Renal pelvis (tissue), 4 donors: Measurements from ENCODE around the gene ZNF616. TPM values are rescaled to one million over a fixed set of nuclear protein-coding genes. Genes with fewer than 3 reads are reported as not detected.
"Not testable (repeated sequence)": the region's sequence is repeated elsewhere in the genome, so short reads cannot be mapped to it uniquely, and the experiment has no call there.

Experiments used
- DNase-seq: peaks from one replicate; pipeline ENCODE4 v3.0.0-alpha.2; 2013
- polyA plus RNA-seq, 3 donors: library from polyadenylated mRNA; unstranded; fragments of 120-200 nt; gene quantifications; one replicate each; pipeline ENCODE4 v1.2.1, GENCODE V29; 2013; ENCODE audit not compliant: insufficient read length in 3 of 3

The ZNF616 gene
- polyA plus RNA-seq, 3 donors: 18.0 to 19.9 (median 18.4) TPM

DNA sequence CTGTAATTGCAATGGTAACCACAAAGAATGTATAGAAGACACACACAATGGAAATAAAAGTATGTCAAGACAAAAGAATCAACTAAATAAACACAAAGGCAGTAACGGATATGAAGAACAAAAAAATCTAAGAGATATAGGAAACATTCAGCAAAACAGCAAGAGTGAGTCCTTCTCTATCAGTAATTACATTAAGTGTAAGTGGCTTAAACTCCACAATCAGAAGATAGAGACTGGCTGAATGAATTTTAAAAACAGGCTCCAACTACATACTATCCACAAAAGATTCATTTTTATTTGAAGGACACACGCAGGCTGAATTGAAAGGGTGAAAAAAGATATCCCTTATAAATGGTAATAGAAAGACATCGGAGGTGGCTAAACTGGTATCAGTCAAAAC is 19.5 kb downstream of the ZNF616 start:
- no peak for DNase-seq

DNA sequence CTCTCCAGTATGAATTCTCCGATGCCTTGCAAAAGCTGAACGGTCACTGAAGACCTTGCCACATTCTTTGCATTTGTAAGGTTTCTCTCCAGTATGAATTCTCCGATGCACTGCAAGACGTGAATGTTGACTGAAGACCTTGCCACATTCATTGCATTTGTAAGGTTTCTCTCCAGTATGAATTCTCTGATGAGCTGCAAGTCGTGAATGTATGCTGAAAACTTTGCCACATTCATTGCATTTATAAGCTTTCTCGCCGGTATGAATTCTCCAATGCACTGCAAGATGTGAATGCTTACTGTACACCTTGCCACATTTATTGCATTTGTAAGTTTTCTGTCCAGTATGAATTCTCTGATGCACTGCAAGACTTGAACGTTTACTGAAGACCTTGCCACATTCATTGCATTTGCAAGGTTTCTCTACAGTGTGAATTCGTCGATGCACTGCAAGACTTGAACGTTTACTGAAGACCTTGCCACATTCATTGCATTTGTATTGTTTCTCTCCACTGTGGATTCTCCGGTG is 24.1 kb downstream of the ZNF616 start:
- no peak for DNase-seq

DNA sequence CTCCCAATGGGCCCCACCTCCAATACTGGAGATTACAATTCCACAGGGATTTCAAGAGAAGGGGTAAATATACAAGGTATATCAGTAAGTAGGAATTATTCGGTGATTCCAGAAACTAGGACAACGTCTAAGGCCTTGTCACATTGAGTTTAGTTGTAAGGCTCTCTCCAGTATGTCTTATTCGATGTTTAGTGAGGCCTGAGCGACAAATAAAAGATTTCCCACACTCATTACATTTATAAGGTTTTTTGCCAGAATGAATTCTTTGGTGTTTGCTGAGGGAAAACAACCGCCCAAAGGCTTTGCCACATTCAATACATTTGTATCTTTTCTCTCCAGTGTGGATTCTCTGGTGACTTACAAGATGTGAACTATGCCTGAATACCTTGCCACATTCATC is 25.0 kb downstream of the ZNF616 start:
- DNase-seq: no peak

GRCh38 chr19:52112624-52113023 is 27.1 kb downstream of the ZNF616 start:
- no peak for DNase-seq

DNA sequence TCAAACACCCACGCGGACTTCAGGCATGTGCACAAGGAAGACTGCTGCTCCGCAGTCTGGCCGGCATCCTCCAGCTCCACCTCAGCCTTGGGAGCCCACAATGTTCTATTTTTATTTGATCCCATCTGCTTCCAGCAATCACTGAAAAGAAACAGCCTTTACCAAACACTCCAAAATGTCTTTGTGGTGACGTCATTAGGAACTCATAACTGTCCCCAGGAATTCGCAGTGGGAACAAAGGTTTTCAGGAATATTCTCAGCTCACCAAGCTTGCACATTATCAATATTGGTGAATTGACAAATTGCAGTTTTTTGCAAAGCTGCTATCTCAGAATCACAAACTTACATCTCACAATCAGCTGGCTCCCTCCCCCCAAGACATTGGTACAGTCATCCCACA is 29.0 kb downstream of the ZNF616 start:
- DNase-seq: no peak

- DNase-seq: no peak
These were observed 37.0 kb downstream of the ZNF616 start for GRCh38 chr19:52102782-52103181.

GRCh38 chr19:52101866-52102562 is 37.7 kb downstream of the ZNF616 start:
- no peak for DNase-seq

- no peak for DNase-seq
These were observed 40.1 kb downstream of the ZNF616 start for GRCh38 chr19:52099497-52100138.

- not testable (repeated sequence) for DNase-seq
These were observed 43.3 kb downstream of the ZNF616 start for GRCh38 chr19:52096416-52096815.

GRCh38 chr19:52095172-52096014 is 44.3 kb downstream of the ZNF616 start, which contains the start of gene ZNF841:
Gene ZNF841 (minus strand): TSS chr19:52095765. CDS start chr19:52084801, 10,964 bp downstream.
- peak; percentile 90 for DNase-seq

DNA sequence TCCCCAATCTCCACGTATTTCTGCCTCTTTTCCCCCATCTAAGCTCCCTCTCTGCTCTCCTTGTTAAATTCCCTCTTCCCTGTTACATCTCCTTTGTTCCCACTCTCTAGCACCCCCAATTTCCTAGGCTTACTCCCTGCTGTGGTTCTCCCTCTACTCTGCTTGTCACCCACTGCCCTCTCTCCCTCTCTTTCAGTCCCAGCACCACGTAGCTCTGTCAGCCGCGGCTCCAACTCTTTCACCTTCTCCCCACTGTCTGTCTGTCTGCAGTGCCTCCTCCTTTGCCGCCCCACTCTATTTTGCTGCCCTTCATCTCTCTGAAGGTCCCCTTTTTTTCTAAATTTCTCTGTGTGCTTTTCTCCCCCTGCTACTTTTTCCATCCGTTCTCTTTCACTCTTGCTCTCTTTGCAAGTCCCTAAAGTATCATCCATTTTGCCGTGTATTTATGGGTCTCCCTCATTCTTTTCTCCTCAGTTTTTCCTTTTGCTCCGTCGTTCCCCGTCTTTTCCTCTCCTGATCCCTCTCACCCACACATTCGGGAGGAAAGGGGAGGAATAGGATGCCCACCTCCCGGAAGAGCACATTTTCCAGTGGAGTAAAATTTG is 45.1 kb downstream of the ZNF616 start:
- no peak for DNase-seq

- DNase-seq: no peak
These were observed 53.3 kb downstream of the ZNF616 start for GRCh38 chr19:52086481-52086880.

- no peak for DNase-seq
These were observed 69.2 kb downstream of the ZNF616 start for GRCh38 chr19:52070496-52070895.

DNA sequence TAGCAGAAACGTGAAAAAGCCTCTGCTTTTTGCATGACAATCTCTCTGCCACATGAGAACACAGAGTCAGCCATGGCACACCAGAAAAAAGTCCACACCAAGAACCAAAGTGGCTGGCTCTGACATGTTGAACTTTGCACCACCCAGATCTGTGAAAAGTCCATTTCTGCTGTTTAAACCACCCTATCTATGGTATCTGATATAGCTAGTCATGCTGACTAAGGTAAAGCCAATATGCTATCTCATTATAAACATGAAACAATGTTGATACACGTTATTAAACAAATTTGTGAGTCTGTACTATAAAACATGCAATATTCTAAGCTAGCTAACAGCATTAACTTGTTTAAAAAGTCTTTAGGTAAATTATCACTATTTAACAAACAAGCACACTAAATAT is 70.1 kb downstream of the ZNF616 start:
- DNase-seq: no peak

DNA sequence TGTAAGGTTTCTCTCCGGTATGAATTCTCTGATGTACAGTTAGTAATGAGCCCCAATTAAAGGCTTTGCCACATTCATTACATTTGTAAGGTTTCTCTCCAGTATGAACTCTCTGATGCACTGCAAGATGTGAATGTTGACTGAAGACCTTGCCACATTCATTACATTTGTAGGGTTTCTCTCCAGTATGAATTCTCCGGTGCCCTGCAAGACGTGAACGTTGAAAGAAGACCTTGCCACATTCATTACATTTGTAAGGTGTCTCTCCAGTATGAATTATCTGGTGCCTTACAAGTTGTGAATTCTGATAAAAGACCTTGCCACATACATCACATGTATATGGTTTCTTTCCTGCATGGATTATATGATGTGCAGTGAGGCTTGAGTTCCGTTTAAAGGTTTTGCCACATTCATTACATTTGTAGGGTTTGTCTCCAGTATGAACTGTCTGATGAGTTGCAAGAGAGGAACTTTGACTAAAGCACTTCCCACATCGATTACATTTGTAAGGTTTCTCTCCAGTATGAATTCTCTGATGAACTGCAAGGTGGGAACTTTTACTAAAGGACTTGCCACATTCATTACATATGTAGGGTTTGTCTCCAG is 73.4 kb downstream of the ZNF616 start:
- no peak for DNase-seq

- no peak for DNase-seq
These were observed 74.3 kb downstream of the ZNF616 start for GRCh38 chr19:52065399-52065798.

Other genes with a start within 250 kb of the ZNF616 start
- 10 to 100 TPM; 27.0 to 30.1 (median 29.8) TPM for gene ZNF649, start 234.9 kb downstream of the ZNF616 start, polyA plus RNA-seq
- gene ZNF613, start 212.5 kb downstream of the ZNF616 start, polyA plus RNA-seq: 10 to 100 TPM; 12.7 to 15.1 (median 13.7) TPM
- 10 to 100 TPM; 17.4 to 23.1 (median 18.4) TPM for gene ZNF350, start 153.1 kb downstream of the ZNF616 start, polyA plus RNA-seq
- gene ZNF615, start 131.7 kb downstream of the ZNF616 start, polyA plus RNA-seq: 10 to 100 TPM; 15.5 to 21.5 (median 18.3) TPM
- gene ZNF614, start 111.6 kb downstream of the ZNF616 start, polyA plus RNA-seq: 10 to 100 TPM; 15.9 to 19.0 (median 17.6) TPM
- gene ZNF432, start 91.1 kb downstream of the ZNF616 start, polyA plus RNA-seq: 10 to 100 TPM; 20.0 to 27.8 (median 24.1) TPM
- 10 to 100 TPM; 14.0 to 27.7 (median 23.6) TPM for gene ZNF841, start 44.2 kb downstream of the ZNF616 start, polyA plus RNA-seq
- gene ZNF836, start 31.7 kb upstream of the ZNF616 start, polyA plus RNA-seq: 10 to 100 TPM; 14.0 to 20.1 (median 18.9) TPM
- 100 to 1,000 TPM; 435 to 499 (median 492) TPM for gene PPP2R1A, start 50.1 kb upstream of the ZNF616 start, polyA plus RNA-seq
- gene ZNF766, start 129.6 kb upstream of the ZNF616 start, polyA plus RNA-seq: 10 to 100 TPM; 16.9 to 23.5 (median 18.7) TPM
- 10 to 100 TPM; 15.9 to 16.5 (median 16.4) TPM for gene ZNF480, start 157.2 kb upstream of the ZNF616 start, polyA plus RNA-seq
- 10 to 100 TPM; 11.2 to 13.4 (median 11.4) TPM for gene ZNF610, start 196.3 kb upstream of the ZNF616 start, polyA plus RNA-seq
- 10 to 100 TPM; 20.1 to 30.0 (median 25.4) TPM for gene ZNF880, start 230.0 kb upstream of the ZNF616 start, polyA plus RNA-seq